Uterus (tissue), 2 donors: ENCODE measurements around the gene CBLB.

Experiments
- POLR2A ChIP-seq, 2 donors: fragments of 450-650 bp; IDR thresholded peaks; one replicate each; pipeline ENCODE4 v1.6.1; 2016; ENCODE audit warnings: antibody characterized with exemption in 2 of 2, mild to moderate bottlenecking in 1 of 2, moderate library complexity in 1 of 2
- TF ChIP-seq, protein P1 (sequence below), 4 experiments: fragments of 200-600 bp in 2 of 4; fragments of 450-650 bp in 2 of 4; sonication (generic) in 2 of 4; IDR thresholded peaks; one replicate each; pipeline ENCODE4 v1.5.1; 2016 to 2019; ENCODE audit warnings: antibody characterized with exemption in 4 of 4, mild to moderate bottlenecking in 2 of 4, moderate library complexity in 1 of 4

GRCh38 chr3:105722943-105723556, 145.8 kb downstream of the CBLB start:
- TF ChIP-seq, protein P1, sequence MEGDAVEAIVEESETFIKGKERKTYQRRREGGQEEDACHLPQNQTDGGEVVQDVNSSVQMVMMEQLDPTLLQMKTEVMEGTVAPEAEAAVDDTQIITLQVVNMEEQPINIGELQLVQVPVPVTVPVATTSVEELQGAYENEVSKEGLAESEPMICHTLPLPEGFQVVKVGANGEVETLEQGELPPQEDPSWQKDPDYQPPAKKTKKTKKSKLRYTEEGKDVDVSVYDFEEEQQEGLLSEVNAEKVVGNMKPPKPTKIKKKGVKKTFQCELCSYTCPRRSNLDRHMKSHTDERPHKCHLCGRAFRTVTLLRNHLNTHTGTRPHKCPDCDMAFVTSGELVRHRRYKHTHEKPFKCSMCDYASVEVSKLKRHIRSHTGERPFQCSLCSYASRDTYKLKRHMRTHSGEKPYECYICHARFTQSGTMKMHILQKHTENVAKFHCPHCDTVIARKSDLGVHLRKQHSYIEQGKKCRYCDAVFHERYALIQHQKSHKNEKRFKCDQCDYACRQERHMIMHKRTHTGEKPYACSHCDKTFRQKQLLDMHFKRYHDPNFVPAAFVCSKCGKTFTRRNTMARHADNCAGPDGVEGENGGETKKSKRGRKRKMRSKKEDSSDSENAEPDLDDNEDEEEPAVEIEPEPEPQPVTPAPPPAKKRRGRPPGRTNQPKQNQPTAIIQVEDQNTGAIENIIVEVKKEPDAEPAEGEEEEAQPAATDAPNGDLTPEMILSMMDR (IDR thresholded peaks at IDR 0.05), result no peak
- no peak for TF ChIP-seq POLR2A (IDR thresholded peaks at IDR 0.05)
